ENCODE measurements around the gene ANKFN1.
"Not testable (repeated sequence)": the region's sequence is repeated elsewhere in the genome, so short reads cannot be mapped to it uniquely, and the experiment has no call there.

The ANKFN1 gene

DNA sequence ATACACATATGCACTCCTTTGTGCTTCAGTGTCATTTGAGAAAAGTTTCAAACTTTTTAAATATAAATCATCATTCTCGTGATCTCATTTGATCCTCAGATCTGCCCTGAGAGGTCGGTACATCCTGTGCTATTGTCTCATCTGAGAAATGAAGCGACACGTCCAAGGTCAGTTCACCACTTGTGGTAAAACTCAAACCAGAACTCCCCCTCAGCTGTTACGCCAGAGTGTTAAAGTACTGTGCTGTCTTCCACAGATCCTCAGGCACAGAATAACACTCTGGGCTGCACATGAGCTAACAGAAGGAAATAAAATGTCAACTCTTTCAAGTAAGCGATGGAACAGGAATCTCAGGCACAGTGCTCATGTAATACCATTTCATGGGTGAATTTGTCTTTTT is 31.4 kb downstream of the ANKFN1 start:
- no peak for DNase-seq (ENCODE audit: low spot score)

- DNase-seq (ENCODE audit: low spot score): no peak
Observed at GRCh38 chr17:56185491-56186221, 32.4 kb downstream of the ANKFN1 start.

GRCh38 chr17:56186222-56186786 is 33.0 kb downstream of the ANKFN1 start:
- DNase-seq (ENCODE audit: low spot score): no peak

DNA sequence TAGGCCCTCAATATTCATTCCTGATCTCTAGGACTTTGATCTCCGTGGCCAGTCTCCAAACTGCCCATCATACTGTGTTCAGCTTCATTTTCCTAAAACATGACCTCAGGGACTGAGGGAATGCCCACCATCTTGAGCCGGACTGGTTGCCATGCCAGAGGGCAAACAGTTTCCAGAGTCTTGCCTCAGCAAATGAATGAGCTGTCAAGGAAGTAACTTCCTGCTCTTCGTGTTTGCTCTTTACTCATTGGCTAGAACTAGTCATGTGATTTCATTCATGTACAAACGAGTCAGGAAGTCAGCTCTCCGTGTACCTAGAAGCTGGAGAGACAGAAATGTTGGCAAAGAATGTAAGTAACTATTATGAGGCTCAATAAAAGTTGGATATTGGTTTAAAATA is 50.2 kb downstream of the ANKFN1 start:
- no peak for DNase-seq (ENCODE audit: low spot score)

DNA sequence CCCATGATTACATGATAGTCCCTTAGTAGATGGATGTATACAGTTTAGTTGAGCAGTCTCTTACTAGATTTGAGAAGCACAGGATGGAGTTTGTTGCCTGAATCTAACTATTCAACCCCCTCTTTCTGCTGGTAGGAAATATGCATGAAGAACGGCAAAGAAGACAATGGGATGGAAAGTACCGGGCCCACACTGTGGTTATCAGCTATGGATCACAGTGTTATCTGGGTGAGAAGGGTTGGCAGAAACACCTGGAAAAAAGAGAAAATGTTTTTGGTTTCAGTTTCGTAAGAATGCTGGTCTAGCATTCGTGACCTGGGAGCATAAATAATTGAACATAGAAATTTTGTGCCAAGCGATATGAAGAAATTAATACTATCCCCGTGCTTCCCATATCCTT is 53.1 kb downstream of the ANKFN1 start:
- no peak for DNase-seq (ENCODE audit: low spot score)

DNA sequence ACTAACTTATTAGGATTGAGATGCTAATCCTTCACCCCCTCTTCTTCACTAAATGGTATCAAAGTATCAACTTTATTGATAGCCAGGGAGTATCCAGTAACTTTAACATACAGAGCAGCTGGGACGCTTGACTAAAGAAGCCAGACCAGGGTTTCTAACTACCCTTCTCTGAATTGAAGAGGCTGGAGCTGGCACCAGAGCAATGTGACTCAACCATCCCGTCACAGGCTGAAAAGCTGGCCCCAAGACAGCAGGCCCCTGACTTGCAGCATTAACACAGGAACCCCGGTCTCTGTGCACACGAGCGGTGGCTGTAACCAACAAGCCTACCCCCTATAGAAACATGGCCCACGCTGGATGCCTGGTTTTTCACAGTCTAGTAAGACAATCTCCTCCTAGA is 59.8 kb downstream of the ANKFN1 start:
- DNase-seq (ENCODE audit: low spot score): no peak

DNA sequence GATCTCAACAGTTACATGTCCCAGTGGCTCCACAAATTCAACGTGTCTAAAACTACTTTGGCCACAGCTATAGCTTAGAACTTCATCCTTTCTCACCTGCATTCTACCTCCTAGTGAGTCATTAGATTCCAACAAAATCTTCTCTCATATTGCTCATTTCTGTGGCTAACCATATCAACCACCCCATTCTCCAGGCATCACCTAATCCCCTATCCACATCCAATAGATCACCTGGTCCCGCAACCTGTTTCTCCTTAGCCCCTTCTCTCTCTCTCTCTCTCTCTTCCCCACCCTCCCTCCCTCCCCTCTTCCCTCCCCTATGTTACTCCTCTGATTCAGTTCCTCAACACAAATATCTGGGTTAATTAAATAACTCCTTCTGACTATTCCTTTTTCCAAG is 64.6 kb downstream of the ANKFN1 start:
- DNase-seq (ENCODE audit: low spot score): no peak

DNA sequence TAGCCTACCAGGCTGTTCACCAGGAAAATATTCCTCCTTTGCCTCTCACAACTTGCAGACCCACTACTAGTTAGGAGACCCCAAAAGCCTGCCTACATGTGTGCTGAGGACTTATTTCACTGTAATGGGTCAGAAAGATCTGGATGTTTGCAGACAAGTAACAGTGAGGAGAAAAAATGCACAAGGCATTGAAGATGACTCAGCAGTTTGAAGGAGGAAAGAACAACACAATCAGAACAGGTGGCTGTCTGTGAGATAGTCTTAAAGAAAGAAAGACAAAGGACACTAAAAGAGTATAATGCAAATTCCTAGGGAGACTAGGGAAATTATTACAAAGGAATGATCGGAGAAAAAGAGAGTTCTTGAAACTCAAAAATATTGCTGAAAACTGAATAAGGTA is 69.0 kb downstream of the ANKFN1 start:
- no peak for DNase-seq (ENCODE audit: low spot score)

- no peak for DNase-seq (ENCODE audit: low spot score)
Observed at GRCh38 chr17:56230660-56231059, 77.4 kb downstream of the ANKFN1 start.

DNA sequence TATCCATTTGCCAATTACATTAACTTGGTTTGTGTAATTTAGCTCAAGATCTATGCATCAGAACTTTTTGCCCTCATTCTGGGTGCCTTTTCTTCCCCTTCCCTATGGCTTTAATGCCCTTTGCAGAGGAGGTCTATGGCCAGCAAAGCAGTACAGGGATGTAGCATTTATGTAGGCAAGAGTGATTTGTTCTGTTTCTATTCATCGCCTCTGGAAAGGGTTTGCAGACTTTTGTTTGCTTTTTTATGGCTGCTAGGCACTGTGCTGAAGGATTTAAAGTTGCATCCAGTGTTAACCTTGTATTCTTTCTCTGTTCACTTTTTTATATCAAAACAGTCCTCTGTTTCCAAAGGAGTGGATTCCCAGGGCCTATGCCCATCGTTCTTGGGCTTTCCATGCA is 78.0 kb downstream of the ANKFN1 start:
- no peak for DNase-seq (ENCODE audit: low spot score)

DNA sequence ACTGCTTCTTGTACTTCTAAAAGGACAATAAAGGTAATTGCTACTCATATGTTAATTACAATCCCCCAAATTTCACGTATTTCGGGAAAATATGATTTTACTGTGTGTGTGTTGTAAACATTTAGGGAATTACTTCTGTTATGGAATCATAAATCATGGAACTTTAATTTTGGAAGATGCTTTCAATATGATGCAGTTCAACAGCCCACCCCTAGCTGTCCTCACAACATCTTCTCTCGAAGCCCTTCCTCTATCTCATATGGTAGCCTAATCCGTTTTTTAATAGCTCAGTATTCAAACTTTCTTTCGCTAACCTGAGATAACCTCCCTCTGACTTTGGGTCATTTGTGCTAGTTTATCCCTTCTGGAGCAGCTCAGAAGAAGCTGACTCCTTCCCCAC is 78.4 kb downstream of the ANKFN1 start:
- no peak for DNase-seq (ENCODE audit: low spot score)

GRCh38 chr17:56244268-56244890 is 91.1 kb downstream of the ANKFN1 start:
- DNase-seq (ENCODE audit: low spot score): no peak

DNA sequence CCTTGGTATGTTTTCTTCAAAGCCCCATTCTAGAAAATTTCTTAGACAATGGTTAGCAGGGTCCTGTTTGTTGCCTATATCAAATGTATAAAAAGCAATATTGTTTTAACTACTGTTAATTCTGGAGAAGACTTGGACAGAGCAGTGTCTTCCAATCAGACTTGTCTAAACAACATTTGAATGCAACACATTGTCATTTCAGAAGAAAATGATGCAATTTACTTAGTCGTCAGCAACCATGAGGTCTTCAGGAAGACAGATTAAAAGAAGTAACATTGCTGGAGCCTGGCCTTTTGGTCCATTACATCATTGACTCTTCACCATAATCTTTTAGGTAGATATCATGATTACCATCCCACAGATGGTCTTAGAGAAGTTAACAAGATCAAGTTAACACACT is 94.5 kb downstream of the ANKFN1 start:
- DNase-seq (ENCODE audit: low spot score): no peak

- DNase-seq (ENCODE audit: low spot score): no peak
Observed at GRCh38 chr17:56257075-56257474, 103.8 kb downstream of the ANKFN1 start.

DNA sequence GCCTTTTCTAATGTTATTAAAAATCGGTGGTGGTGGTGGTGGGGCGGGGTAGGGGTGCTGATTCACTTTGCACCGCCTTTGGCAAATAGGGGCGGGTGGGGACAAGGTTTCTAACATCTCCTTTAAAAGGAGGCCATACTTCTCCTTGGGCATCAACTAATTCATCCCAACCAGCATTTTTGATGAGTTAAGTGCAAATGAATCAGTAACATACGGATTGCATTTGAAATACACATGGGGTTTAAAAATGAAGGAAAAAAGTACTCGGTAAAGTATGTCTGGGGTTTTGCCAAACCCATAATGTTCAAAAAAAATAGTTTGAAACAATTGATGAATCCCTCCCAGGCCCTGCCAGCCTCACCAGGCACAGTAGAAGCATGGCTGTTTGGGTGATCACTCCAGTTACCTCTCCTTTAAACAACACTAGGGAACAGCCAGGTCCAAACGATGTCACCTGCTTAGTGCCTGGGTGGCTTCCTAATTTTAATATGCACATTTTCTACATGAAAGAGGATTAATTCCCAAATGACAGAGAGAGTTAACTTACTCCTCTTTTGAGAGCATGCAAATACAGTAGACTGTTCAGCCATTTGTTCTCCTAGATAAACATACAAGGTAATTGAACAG is 107.2 kb downstream of the ANKFN1 start:
- no peak for DNase-seq (ENCODE audit: low spot score)

- DNase-seq (ENCODE audit: low spot score): no peak
Observed at GRCh38 chr17:56262803-56263202, 109.5 kb downstream of the ANKFN1 start.

DNA sequence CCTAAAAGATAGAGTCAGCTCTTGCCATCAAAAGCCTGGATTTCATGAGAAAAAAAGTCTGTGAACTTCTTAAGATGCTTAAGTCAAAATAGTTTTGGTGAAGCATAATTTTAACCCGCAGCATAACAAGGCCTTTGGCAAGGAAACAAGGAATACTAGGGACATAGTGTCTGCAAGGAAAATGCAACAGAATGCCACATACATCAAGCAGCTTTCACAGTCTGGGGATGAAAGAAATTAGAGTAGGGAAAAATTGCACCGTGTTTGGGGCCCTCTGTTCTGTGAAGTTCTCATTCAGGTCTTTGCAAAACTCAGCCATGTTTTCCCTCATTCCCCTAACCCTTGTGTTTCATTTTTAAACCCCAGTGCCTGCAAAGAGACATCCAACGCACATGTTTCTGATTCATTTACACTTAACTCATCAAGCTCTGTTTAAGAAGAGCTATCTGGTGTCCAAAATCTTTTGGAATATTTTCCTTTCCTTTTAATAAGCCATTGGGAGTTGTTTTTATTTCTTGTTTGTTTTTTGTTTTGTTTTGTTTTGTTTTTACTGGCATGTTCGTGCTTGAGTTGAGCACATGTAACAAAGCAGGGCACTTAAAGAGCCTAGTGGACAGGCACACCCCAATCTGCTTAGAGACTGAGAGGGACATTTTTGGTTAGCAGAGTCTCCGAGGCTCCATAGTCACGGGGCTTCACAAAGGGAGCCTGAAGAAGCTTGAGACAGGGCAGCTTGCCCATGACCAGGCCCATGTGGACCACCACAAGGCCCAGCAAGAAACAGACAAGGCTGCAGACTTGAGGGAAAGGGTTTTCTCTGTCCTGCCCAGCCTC is 116.5 kb downstream of the ANKFN1 start:
- DNase-seq (ENCODE audit: low spot score): no peak

DNA sequence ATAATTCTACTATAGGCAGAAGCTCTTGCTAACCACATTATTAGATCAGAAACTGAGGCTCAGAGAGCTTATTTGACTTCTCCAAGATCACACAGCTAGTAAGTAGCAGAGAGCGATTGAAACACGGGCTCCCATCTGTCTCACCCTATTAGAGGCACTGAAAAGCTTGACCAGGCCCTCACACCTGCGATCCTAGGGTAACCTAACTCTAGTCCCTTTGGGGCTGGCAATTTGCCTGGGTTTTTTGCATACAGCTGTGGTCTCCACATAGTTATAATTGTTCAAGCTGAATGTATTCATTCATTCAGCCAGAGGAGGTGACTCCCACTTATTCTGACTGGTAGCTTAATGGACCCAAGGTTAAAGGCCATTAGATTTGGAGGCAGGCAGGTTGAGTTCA is 121.2 kb downstream of the ANKFN1 start:
- DNase-seq (ENCODE audit: low spot score): no peak

DNA sequence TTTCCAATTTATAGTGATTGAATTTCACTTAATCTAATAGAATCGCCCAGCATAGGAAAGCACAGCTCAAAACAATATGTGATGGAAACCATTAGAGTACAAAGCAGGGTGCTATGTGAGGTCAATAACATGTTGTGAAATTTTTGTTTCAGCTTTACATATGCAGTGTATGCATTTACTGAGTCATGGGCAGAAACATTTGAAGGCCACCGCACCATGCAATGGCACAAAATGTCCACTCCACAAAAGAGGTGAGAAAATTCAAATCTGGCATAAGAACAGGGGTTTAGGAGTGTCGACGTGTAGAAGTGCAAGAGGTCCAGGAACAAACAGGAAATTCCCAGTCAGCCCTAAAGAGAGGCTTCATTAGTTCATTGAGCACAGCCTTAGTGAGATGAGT is 131.2 kb downstream of the ANKFN1 start:
- DNase-seq (ENCODE audit: low spot score): no peak

DNA sequence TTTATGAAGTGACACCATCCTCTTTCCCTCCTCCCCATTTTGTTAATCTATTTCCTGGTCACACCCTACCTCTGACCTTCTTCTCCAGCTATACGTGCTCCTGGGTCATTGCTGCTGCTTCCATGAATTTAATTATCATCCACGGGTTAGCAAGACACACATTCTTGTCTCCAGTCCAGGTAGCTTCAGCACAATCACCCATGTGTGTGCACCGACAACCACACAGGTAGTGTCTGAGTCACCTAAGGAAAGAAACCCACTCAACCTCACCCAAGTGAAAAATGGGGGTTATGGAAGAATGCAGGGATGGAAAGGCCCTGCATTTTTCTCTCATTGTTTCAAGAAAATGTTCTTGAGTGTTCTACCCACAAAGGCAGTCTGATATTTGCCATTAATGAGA is 135.5 kb downstream of the ANKFN1 start:
- not testable (repeated sequence) for DNase-seq (ENCODE audit: low spot score)

- no peak for DNase-seq (ENCODE audit: low spot score)
Observed at GRCh38 chr17:56289321-56289720, 136.0 kb downstream of the ANKFN1 start.

DNA sequence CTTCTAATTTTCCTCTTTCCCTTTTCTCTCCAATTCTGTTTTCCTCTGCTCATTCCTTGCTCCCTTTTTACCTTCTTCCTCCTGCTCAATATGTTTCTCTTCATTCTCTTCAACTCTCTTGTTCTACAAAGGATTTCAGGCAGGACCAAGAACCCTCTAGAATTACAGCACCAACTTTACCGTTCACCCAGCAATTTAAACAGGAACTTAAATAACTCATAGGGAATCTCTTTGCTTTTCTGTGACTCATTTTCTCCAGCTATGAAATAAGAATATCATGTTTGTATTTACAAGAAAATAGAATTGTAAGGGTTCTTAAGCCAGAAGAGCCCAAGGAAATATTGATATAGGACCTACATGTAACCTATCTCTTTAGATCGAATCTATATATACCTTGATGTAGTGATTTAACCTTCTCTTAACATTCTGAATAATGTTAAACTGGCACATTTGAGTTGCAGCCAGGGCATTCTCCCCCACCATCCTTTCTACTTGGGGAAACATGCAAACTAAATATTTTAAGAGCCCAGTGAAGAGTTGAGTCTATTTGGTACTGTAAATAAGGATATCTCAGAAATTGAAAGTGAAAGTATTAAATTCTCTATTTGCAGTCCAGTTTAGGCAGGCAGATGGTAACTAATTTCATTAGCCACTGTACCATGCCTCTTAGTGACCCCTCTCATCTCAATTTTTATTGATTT is 137.0 kb downstream of the ANKFN1 start:
- no peak for DNase-seq (ENCODE audit: low spot score)
